GM21786 (cell line): ENCODE data around the gene CST2.
"Not testable (repeated sequence)": the region's sequence is repeated elsewhere in the genome, so short reads cannot be mapped to it uniquely, and the experiment has no call there.

Experiments
- ATAC-seq: cut with Tn5 transposase; IDR thresholded peaks from one replicate; pipeline ENCODE4 v1.9.1; 2021; ENCODE audit not compliant: unreplicated experiment

CST2 gene, protein sequence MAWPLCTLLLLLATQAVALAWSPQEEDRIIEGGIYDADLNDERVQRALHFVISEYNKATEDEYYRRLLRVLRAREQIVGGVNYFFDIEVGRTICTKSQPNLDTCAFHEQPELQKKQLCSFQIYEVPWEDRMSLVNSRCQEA

DNA sequence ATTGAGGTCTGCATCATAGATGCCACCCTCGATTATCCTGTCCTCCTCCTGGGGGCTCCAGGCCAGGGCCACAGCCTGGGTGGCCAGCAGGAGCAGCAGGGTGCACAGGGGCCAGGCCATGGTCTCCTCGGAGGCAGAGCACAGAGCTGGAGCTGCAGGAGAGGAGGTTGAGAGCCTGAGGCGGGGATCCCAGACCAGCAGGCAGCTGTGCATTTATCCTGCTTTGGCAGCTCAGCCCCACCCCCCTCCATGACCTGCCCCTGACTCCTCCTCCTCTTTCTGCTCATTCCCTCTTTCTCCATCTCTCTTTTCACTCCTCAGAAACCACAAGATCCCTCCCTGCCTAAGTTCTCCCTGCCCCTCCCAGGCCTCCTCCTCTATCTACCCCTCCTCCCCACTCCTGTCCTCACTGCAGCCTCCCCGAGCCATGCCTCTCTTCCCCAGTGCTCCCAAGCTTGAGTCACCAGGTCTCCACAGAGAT, at the start of gene CST2:
Gene CST2 (minus strand): TSS at position 189 of the 481 bp plus-strand sequence. CDS start 69 bp downstream, at position 120.
- ATAC-seq = no peak

DNA sequence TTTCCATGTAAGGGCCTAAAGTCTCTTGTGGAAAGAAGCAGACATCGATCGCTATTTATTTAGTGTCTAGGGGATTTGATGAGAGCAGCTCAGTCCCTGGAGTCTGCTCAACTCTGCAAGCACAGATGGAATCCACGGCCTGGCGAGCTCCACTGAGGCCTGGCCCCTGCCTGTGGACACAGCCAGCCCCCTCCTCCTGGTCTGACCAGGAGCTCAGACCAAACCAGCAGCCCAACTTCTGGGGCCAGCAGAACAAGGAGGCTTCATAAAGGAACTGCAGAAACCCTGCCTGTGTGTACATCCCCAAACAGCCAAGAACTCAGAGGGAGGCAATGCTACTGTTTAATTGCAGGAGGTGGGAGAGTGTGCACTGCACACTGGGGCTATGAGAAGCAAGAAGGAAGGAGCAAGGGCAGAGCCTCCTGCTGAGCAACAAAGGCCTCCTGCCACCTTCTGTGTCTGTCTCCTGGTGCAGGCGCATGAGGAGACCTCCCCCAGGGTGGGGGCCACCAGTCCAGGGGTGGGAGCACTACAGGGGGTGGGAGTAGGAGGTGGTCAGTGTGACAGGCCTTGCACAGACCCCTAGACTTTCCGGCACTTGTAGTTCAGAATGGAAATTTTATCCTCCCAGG, 49.2 kb upstream of the CST2 start:
- ATAC-seq = no peak

DNA sequence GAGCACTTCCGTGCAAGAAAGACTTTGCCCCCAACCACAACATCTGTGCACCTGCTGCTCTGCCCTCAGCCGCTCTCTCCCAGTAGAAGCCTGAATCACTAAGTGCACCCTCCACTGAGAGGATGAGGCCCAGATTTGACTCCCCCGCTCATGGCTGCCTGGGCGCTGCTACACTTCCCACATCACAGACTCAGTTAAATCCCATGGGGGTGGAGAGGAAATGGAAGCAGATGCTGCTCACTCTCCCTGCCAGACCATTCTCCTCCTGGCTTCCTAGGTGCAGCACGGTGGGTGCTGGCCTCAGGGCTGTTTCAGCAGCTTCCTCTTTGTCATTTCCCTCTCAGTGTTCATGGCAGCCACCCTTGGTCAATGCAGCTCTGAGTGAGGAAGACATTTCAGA, 48.2 kb upstream of the CST2 start:
- no peak for ATAC-seq

DNA sequence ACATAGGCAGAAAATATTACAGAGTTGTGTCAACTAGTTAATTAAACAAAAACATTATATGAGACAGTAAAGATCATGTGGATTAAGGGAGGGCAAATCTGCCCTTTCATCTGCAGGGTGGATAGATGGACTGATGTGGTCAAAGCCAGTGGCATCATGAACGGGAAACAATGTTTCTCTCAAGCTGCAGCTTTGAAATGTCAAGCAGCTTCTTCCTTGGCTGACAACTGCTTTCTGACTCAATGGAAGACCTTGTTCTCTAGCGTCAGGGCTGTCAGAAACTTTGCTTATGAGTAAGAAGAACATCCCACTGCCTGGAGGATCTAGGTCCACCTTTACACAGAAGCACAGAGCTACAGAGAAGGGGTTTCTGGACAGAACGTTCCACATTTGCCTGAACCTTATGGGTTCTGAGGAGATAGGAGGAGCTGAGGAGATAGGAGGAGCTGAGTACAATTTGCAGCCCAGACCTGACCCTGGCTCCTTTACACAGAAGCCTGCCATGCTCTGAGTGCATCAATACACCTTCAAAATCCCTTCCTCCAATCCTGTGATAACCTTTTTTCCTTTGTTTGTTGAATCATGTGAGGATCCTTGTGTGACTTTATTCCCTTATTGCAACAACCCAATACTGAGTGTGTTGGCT, 47.0 kb upstream of the CST2 start:
- no peak for ATAC-seq

DNA sequence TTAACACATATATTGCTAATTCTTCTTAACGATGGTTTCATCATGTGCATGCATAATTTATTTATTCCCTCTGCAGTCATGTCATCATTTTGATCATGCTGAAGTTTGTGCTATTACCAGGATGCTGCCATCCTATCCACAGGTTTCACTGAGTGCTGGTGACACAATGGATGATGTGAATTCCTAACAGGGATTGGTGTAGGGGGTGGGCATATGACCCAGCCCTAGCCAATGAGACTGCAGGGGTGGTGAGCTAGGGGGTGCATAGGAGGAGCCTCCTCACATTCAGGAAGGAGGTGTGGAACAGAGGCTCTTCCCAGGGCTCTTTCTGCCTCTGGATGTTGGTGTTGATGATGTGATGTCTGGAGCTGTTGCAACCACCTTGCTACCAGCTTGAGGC, 45.5 kb upstream of the CST2 start:
- ATAC-seq = no peak

DNA sequence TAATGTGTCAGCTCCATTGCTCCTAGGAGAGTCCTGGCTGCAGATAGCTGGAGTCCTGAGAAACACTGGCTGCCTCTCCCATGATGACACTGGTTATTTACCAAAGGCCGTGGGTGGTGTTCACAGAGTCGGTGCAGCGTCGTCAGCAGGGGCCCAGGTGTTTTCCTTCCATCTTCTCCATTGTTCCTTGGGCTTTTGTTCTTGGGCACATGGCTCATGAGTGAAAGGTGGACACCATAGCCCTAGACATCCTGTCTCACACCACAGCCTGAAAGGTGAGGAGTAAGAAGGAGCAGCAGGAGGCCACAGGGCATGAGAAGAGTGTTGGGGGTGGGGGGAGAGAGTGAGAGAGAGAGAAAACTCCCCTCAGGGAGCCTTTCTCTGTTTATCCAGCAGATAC, 43.9 kb upstream of the CST2 start:
- ATAC-seq = no peak

DNA sequence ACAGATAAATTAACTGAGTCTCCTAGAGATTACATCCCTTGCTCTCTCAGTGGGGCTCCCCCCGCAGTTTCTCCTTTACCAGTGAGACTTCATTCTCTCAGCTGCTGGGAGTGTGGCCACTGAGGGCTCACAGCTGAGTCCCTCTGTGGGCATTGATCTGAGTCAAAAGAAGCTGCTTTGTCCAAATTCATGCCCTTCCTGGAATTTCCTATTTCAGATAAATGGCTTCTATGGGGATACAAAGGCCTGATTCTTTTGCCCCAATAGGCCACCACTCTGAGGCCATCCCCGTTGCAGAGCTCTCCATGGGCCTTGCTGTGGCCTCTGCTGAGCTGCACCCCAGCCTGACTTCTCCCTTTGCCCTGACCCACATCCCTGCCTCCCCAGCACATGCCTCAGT, 43.0 kb upstream of the CST2 start:
- no peak for ATAC-seq

DNA sequence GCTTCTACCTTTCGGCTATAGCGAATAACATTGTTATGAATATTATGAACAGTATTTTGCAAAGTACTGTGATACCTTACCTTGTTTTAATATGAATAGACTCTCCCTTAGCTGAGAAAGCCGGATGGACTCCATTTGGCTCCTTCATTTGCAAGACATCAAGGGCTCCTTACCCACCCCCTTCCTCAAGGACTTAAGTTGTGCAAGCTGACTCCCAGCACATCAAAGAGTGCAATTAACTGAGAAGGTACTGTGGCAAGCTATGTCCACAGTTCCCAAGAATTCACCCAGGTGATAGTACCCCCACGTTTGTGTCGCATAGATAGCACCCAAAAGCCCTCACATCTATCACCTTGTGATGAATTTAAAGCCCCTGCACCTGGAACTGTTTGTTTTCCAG, 41.8 kb upstream of the CST2 start:
- no peak for ATAC-seq

DNA sequence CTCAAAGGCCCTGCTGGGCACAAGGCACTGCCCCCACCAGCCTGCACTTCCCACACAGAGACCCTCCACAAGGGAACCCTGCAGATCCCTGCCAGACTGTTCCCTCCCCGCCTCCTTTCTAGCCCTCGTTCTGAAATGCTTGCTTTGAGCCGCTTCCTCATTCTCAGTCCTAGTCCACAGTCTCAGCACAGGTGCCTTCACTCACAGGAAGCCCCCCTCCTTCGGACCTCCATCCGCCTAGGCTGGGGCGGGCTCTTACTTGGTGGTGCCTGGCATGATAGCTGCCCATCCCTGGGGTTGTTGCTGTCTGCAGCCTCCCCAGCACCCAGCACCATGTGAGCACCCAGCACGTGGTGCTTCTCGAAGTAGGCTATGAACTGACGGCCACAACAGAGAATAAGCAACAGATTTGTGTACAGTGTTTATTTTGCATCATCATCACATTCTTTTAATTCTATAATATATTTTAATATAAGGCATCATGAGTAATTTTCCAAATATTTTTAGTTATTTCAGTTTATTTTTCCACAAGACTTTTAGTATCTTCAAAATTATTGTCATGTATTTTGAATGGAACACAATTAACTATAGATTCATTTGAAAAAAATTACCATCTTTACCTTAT, 40.7 kb upstream of the CST2 start:
- ATAC-seq = no peak

DNA sequence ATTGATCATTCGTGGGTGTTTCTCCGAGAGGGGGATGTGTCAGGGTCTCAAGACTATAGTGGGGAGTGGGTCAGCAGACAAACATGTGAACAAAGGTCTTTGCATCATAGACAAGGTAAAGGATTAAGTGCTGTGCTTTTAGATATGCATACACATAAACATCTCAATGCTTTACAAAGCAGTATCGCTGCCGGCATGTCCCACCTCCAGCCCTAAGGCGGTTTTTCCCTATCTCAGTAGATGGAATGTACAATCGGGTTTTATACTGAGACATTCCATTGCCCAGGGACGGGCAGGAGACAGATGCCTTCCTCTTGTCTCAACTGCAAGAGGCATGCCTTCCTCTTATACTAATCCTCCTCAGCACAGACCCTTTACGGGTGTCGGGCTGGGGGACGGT, 34.2 kb upstream of the CST2 start:
- not testable (repeated sequence) for ATAC-seq

DNA sequence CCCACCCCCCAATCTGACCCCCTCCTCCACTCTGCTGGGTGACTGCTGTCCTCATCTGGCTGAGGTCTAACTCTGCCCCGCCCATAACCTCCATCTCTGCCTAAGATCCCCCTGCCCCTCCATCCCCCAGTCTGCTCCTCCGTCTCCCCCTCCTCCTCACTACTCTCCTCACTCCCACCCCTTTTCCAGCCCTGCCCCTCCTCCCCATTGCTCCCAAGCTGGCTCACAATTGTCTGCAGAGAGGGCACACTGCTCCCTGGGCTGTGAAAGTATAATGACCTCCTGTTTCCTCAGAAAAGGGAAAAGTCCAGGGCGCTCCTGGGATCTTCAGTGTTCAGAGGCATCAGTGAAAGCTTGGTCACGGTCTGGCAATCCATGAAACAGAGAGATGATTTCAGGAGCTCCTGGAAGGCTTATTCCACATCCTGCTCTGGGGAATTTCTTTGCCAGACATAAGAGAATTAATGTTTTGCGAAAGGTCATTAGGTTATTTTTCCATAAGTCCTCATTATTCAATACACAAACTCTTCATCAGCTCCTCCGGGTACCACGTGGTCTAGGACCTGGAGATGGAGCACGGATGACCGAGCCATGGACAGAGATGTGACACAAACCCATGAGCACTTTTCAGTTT, 31.6 kb upstream of the CST2 start:
- no peak for ATAC-seq

DNA sequence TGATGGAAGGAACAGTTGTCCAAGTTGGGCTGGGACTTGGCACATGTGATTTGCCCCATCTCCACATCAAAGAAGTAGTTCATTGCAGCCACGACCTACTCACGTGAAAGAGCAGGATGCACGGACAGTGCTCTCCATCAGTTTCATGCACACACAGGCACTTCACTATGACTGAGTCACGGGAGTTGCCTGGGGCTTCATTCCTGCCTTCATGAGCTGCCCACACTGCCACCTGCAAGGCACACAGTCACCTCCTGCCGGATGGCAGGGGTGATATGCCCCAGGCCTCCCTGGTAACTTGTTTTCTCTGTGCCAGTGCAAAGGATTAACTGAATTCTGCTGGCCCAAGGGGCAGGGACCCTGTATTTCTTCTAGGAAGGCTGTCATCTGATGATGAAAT, 30.2 kb upstream of the CST2 start:
- ATAC-seq = no peak

DNA sequence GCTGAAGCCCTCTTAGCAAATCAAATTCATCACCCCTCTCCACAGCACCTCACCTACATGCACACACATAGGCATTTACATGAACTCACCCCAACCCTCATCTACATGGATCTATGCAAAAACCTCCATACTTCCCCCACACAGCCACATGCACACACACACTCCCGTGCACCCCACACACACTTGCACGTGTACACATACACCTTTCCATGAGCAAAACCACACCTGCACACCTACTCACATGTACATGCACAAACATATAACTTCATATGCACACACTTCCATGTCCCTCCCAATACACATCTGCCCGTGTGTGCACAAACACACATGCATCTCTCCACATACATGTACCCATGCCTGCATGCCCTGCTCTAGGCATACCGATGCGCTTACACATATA, 29.7 kb upstream of the CST2 start:
- ATAC-seq = no peak

DNA sequence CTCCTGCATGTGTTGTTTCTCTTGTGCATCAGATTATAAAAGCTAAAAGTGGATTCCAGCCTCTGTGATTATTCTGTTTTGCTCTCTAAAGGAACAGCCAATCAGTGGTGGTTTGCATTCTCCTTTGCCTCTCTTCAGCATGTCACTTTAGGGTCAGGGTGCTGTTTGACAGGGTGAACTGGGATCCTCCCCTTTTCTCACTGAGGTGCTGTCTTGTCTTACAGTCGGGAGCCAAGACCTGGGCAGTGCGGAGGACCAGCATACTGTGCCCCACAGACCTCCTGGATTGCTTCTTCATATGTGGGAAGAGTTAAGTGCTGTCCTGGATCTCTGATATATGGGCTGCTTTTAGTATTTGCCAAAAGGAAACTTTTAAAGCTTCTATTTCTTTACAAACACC, 15.2 kb upstream of the CST2 start:
- no peak for ATAC-seq

DNA sequence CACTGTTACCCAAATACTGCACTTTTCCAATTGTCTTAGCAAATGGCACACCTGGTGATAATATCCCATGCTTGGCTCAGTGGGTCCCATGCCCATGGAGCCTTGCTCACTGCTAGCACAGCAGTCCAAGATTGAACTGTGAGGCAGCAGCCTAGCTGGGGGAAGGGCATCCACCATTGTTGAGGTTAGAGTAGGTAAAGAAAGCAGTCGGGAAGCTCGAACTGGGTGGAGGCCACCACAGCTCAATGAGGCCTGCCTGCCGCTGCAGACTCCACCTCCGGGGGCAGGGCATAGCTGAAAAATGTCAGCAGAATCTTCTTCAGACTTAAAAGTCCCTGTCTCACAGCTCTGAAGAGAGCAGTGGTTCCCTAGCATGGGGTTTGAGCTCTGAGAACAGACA, 9.2 kb upstream of the CST2 start:
- no peak for ATAC-seq

DNA sequence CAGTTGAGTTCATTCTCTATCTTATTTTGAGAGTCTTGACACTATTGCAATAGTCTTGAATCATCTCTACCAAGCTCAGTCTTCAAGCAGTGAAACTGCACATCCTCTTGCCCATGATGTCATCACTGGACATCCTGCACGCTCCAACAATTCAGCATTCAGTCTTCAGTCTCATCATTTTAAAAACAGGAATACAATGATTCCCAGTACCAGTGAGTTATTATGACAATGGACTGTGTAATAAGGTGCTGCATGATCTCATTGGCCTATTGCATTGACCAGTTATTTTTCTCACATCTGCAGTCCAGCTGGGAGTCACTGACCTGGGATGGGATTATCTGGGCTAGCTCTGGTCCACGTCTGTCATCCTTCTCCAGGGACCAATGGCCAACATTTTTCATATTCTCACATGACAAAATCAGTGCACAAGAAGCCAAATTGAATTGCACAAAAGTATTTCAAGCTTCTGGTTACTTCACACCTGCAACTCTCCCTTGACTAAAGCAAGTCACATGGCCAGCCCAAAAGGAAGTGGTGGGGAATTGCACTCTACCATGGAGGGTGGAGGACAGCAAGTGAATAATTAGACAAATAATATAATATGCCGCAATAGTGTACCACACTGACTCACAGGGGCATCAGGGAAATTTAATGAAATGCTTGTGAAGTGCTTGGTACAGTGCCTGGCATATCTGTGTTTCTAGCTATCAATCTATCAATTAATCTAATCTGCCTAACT, 6.4 kb upstream of the CST2 start:
- no peak for ATAC-seq

DNA sequence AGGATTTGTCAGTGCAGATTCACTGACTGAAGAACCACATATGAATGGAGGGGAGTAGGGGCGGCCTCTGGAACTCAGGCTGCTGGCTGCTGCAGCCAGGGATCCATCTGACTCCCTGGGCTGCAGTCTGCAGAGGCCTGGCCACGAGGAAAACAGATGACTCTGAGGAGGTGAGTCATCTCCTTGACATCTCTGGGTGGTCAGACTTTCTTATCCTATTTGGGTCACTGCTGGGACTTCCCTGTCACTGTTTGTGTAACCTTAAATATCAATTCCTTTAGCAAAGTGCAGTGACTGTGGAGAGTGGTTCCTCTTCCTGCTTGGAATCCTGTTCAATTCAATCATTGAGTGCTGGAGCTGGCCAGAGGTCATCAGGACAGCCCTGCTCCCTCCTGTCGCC, 5.4 kb upstream of the CST2 start:
- not testable (repeated sequence) for ATAC-seq

DNA sequence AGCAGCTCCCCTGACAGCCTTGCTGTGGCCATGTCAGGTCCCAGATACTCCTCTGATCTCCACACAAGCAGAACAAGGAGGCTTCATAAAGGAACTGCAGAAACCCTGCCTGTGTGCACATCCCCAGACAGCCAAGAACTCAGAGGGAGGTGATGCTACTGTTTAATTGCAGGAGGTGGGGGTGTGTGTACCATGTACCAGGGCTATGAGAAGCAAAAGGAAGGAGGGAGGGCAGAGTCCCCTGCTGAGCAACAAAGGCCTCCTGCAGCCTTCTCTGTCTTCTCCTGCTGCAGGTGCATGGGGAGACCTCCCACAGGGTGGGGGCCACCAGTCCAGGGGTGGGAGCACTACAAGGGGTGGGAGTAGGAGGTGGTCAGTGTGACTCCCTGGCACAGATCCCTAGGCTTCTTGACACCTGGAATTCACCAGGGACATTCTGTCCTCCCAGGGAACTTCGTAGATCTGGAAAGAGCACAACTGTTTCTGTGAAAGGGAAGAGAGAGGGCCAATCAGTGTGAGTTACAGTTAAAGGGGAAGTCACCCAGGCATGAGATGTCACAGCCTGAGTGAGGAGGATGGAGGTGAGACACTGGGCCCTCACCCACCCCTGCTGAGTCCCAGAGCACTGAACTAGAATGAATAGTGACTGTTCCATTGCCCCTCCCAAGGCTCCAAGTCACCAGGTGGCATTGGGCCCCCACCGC, 2.8 kb downstream of the CST2 start:
- ATAC-seq = no peak

DNA sequence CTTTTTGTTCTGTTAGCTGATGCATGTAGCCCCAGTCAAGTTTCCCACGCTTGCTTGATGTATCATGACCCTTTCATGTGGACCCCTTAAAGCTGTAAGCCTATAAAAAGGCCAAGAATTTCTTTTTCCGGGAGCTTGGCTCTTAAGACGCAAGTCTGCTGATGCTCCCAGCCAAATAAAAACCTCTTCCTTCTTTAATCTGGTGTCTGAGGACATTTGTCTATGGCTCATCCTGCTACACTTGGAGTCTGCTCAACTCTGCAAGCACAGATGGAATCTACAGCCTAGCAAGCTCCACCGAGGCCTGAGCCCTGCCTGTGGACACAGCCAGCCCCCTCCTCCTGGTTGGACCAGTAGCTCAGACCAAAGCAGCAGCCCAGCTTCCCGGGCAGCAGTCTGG, 3.4 kb downstream of the CST2 start:
- no peak for ATAC-seq

DNA sequence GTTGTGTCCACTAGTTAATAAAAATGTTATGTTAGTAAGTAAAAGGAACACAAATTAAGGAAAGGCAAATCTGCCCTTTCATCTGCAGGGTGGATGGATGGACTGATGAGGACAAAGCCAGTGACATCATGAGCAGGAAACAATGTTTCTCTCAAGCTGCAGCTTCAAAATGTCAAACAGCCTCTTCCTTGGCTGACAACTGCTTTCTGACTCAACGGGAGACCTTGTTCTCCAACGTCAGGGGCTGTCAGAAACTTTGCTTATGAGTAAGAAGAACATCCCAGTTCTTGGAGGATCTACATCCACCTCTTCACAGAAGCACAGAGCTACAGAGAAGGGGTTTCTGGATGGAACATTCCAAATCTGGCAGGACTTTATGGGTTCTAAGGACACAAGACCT, 6.0 kb downstream of the CST2 start:
- ATAC-seq = no peak
